Osteoblast (primary cell): ENCODE results near the gene COMMD9. TPM values are rescaled to one million over a fixed set of nuclear protein-coding genes. Genes with fewer than 3 reads are reported as not detected.

Experiments
- DNase-seq: peaks from one replicate; pipeline ENCODE4 v3.0.0; 2011; ENCODE audit warnings: low spot score, mixed read lengths; ENCODE audit not compliant: insufficient read length; ENCODE audit errors: missing footprints
- H2AFZ ChIP-seq: 2 replicates; pipeline ENCODE4 v1.6.0; 2011; ENCODE audit warnings: mild to moderate bottlenecking, low read length
- H3K27ac ChIP-seq: 2 replicates; pipeline ENCODE4 v1.5.1; 2011; ENCODE audit warnings: mild to moderate bottlenecking, low read depth, low read length, moderate library complexity
- H3K27me3 ChIP-seq: 2 replicates; pipeline ENCODE4 v1.6.0; 2012; ENCODE audit warnings: mild to moderate bottlenecking, control low read depth, inconsistent platforms, low read length, moderate library complexity; ENCODE audit not compliant: insufficient read depth
- H3K36me3 ChIP-seq: 2 replicates; pipeline ENCODE4 v1.5.1; 2011; ENCODE audit warnings: mild to moderate bottlenecking, low read length, control low read depth, moderate library complexity; ENCODE audit not compliant: insufficient read depth
- H3K4me1 ChIP-seq: 2 replicates; pipeline ENCODE4 v1.5.1; 2011; ENCODE audit warnings: mild to moderate bottlenecking, low read length, control low read depth, moderate library complexity; ENCODE audit not compliant: insufficient read depth
- H3K4me2 ChIP-seq: 2 replicates; pipeline ENCODE4 v1.6.0; 2011; ENCODE audit warnings: mild to moderate bottlenecking, low read length; ENCODE audit not compliant: insufficient read depth
- H3K4me3 ChIP-seq: fragments of 200-600 bp; sonication (generic); 3 replicates; pipeline ENCODE4 v1.5.1; 2012; ENCODE audit warnings: mild to moderate bottlenecking, low read length, inconsistent platforms; ENCODE audit not compliant: insufficient read depth
- H3K79me2 ChIP-seq: 2 replicates; pipeline ENCODE4 v1.6.0; 2012; ENCODE audit warnings: mild to moderate bottlenecking, low read length, control low read depth, inconsistent platforms; ENCODE audit not compliant: insufficient read depth
- H3K9me3 ChIP-seq: 2 replicates; pipeline ENCODE4 v1.5.1; 2011; ENCODE audit warnings: low read depth, low read length, control low read depth
- H4K20me1 ChIP-seq: 2 replicates; pipeline ENCODE4 v1.6.0; 2012; ENCODE audit warnings: mild to moderate bottlenecking, low read length, control low read depth; ENCODE audit not compliant: insufficient read depth
- total RNA-seq: library from RNA; depleted of rRNA; stranded (reverse); fragments of >200 nt; gene quantifications from 2 replicates; pipeline ENCODE4 v1.2.3, GENCODE V29; 2012
- TF ChIP-seq, protein P1 (sequence below): IDR thresholded peaks from 2 replicates; pipeline ENCODE4 v1.5.1; 2011; ENCODE audit warnings: mild to moderate bottlenecking, low read depth, low read length, moderate library complexity; ENCODE audit errors: extremely low read depth

The COMMD9 gene
- 39.5 and 52.5 TPM in 2 replicates for total RNA-seq

DNA sequence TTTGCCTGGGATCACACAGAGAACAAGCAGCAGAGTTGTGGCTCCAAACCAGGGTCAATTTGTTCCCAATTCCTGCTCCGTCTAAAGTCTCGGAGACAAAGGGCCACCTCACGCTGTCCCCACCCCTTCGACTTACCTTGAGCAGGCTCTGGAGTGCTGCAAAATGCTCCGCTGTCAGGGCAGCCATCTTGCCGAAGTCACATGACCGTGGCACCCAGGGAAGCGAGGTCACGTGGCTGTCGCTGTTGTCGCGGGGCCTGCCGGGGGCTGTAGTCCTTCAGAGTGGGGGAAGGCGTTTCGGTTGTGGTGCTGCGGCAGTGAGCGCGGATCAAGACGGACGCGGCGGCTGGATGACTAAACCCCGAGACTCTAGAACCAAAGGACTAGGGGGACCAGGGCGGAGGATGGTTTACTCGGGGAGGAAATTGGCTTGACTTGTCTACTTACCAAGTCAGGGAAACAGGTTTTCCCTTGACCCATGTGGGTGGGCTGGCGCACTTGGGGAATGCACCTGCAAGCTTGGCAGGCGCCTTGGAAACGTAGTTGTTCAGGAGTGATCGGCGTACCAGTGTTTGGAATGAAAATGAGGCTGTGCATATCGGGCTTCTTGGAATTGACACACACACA lies at the start of gene COMMD9:
Gene COMMD9, minus strand, starts transcription at position 199 of the 627 bp plus-strand sequence. Its CDS starts 12 bp downstream, at position 187.
- peak within 1 kb of the TSS; percentile 99 for H2AFZ ChIP-seq
- peak within 1 kb of the TSS; percentile 66 for H3K27ac ChIP-seq
- DNase-seq, result peak; percentile 94
- no peaks in the 10 kb centered on the region for H3K36me3 ChIP-seq
- H3K9me3 ChIP-seq, result no peaks in the 10 kb centered on the region
- H3K27me3 ChIP-seq, result no peaks in the 10 kb centered on the region
- peaks cover 30% of the 10 kb centered on the region for H3K79me2 ChIP-seq
- H3K4me1 ChIP-seq, result peaks cover 7% of the 10 kb centered on the region
- H3K4me3 ChIP-seq, result peak within 1 kb of the TSS; percentile 83
- peaks cover 12% of the 10 kb centered on the region for H4K20me1 ChIP-seq
- peak within 1 kb of the TSS; percentile 99 for H3K4me2 ChIP-seq
- TF ChIP-seq, protein P1, sequence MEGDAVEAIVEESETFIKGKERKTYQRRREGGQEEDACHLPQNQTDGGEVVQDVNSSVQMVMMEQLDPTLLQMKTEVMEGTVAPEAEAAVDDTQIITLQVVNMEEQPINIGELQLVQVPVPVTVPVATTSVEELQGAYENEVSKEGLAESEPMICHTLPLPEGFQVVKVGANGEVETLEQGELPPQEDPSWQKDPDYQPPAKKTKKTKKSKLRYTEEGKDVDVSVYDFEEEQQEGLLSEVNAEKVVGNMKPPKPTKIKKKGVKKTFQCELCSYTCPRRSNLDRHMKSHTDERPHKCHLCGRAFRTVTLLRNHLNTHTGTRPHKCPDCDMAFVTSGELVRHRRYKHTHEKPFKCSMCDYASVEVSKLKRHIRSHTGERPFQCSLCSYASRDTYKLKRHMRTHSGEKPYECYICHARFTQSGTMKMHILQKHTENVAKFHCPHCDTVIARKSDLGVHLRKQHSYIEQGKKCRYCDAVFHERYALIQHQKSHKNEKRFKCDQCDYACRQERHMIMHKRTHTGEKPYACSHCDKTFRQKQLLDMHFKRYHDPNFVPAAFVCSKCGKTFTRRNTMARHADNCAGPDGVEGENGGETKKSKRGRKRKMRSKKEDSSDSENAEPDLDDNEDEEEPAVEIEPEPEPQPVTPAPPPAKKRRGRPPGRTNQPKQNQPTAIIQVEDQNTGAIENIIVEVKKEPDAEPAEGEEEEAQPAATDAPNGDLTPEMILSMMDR, result no peak

DNA sequence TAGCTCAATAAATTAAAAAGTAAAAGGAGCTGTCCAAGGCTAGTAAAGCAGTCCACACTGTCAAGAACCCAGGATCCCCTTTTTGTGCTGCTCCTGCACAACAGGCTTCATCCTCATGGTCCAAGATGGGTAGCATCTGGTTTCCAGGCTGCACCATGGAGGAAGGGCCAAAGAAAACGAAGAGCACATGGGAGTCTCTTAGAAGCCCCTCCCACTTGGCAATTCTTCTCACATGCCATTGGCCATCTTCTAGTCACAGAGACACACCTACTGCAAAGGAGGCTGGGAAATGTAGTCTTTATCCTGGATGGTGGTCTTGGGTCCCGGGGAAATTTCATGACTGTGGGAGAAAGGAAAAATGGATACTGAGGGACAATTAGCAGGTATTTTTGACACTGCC lies 44.7 kb upstream of the COMMD9 start:
- H3K27ac ChIP-seq, result no peak overlapping the region
- H3K36me3 ChIP-seq, result no peaks in the 10 kb centered on the region
- H2AFZ ChIP-seq, result no peak overlapping the region
- no peak overlapping the region for H3K4me2 ChIP-seq
- DNase-seq, result no peak
- no peaks in the 10 kb centered on the region for H3K79me2 ChIP-seq
- H3K27me3 ChIP-seq, result no peaks in the 10 kb centered on the region
- no peaks in the 10 kb centered on the region for H3K9me3 ChIP-seq
- no peak overlapping the region for H3K4me3 ChIP-seq
- H3K4me1 ChIP-seq, result peaks cover 7% of the 10 kb centered on the region
- TF ChIP-seq, protein P1, result no peak
- no peaks in the 10 kb centered on the region for H4K20me1 ChIP-seq

DNA sequence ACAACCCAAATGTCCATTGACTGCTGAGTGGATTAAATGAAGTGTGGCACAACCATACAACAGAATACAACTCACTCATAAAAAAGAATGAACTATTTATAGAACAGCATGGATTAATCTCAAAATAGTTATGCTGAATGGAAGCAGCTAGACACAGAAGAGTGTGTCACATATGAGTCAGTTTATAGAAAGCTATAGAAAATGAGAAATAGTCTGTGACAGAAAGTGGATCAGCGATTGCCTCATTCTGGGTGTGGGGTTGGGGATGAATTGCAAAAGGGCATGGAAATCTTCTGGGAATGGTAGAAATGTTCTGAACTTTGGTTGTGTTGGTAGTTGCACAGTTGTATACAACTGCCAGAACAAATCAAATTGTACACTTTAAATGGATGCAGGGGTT lies 44.2 kb upstream of the COMMD9 start:
- TF ChIP-seq, protein P1, result no peak
- Histone ChIP-seq H3K4me3 (no peak overlapping the region), H4K20me1 (no peaks in the 10 kb centered on the region), H3K27ac (no peak overlapping the region), H3K4me1 (peaks cover 7% of the 10 kb centered on the region), H3K9me3 (no peaks in the 10 kb centered on the region), H2AFZ (no peak overlapping the region), H3K27me3 (no peaks in the 10 kb centered on the region), H3K36me3 (no peaks in the 10 kb centered on the region), H3K79me2 (no peaks in the 10 kb centered on the region), H3K4me2 (no peak overlapping the region)
- DNase-seq, result no peak

DNA sequence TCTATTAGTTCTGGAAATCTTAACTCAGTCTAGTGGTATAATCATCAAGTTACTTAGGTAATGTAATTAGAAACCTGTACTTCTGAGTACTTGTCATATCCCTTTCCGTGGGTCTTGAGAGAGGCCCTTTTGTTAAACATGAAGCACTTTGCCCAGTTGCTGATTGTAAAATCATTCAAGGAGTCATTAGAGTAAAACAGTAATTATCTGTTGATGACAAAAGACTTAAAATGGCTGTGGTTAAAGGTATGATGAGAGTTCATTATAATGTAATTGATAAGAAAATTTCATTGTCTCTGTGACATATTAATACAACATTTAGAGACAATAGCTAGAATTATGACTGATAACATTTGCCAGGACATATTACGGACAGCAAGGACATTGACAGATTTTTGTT lies 41.2 kb upstream of the COMMD9 start:
- Histone ChIP-seq H3K27me3 (peaks cover 6% of the 10 kb centered on the region), H3K36me3 (no peaks in the 10 kb centered on the region), H3K79me2 (no peaks in the 10 kb centered on the region), H3K9me3 (no peaks in the 10 kb centered on the region), H2AFZ (no peak overlapping the region), H3K4me1 (peaks cover 7% of the 10 kb centered on the region), H3K4me2 (no peak overlapping the region), H3K4me3 (no peak overlapping the region), H3K27ac (no peak overlapping the region), H4K20me1 (no peaks in the 10 kb centered on the region)
- TF ChIP-seq, protein P1, result no peak
- DNase-seq, result no peak
